Effector memory CD4-positive, alpha-beta T cell (primary cell): Measurements from ENCODE around the gene CRYBA1.
A peak's percentile ranks its signal among the peaks of the same experiment; 100 is the strongest.

Source experiments
- DNase-seq, 3 donors: peaks; one replicate each; pipeline ENCODE4 v3.0.0-alpha.2; 2020
- H3K27ac ChIP-seq: 2 replicates; pipeline ENCODE4 v1.7.0; 2013; ENCODE audit warnings: mild to moderate bottlenecking, low read length, moderate library complexity; ENCODE audit not compliant: insufficient read depth, poor library complexity, severe bottlenecking
- H3K27me3 ChIP-seq: replicated peaks from 2 replicates; pipeline ENCODE4 v1.7.0; 2013; ENCODE audit warnings: mild to moderate bottlenecking, low read length; ENCODE audit not compliant: insufficient read depth, control insufficient read depth, poor library complexity, severe bottlenecking
- H3K36me3 ChIP-seq: 2 replicates; pipeline ENCODE4 v1.7.0; 2013; ENCODE audit warnings: mild to moderate bottlenecking, low read length, moderate library complexity; ENCODE audit not compliant: control insufficient read depth, insufficient read depth
- H3K4me1 ChIP-seq: 2 replicates; pipeline ENCODE4 v1.7.0; 2013; ENCODE audit warnings: low read length, mild to moderate bottlenecking; ENCODE audit not compliant: control insufficient read depth, insufficient read depth, poor library complexity, severe bottlenecking
- H3K4me3 ChIP-seq: 2 replicates; pipeline ENCODE4 v1.7.0; 2013; ENCODE audit warnings: low read length, low read depth, mild to moderate bottlenecking; ENCODE audit not compliant: insufficient read depth, poor library complexity, severe bottlenecking
- H3K9me3 ChIP-seq: 2 replicates; pipeline ENCODE4 v1.7.0; 2013; ENCODE audit warnings: mild to moderate bottlenecking, low read length, moderate library complexity; ENCODE audit not compliant: control insufficient read depth

The CRYBA1 gene

DNA sequence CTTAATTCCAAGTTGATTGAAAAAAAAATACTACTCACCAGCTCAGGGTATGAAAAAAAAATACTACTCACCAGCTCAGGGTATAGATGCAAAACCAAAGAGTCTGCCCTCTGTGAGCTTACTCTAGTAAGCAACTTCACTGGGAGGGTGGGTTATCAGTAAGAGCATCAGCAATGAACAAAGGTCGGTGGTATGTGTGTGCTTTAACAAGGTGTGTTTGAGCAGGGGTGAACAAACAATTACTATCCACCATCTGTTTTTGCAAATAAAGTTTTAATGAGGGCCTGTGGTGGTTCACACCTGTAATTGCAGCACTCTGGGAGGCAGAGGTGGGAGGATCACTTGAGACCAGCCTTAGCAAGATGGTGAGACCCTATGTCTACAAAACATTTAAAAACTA, 27.3 kb downstream of the CRYBA1 start:
- no peak for DNase-seq
- H3K27me3 ChIP-seq: no peaks in the 10 kb centered on the region
- no peaks in the 10 kb centered on the region for H3K9me3 ChIP-seq
- H3K36me3 ChIP-seq: peaks cover 17% of the 10 kb centered on the region
- H3K4me1 ChIP-seq: peaks cover 5% of the 10 kb centered on the region
- no peak overlapping the region for H3K27ac ChIP-seq
- no peak overlapping the region for H3K4me3 ChIP-seq

DNA sequence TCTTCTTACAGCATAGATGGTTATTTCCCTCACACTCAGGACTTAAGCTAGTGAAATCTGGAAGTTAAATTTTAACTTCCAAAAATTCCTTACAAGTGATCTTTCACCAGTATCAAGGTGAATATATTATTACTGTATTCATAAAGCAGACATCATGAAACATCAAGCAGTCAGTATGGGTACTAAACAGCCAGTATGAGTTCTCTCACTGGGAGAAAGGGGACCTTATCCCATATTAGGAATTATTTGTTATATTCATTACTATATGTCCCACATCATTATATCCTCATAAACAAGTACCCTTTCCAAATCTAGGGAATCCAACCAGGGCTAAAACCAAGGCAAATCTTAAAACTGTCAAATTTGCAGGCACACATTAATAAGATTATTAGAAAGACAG, 32.0 kb downstream of the CRYBA1 start:
- no peak overlapping the region for H3K4me3 ChIP-seq
- no peaks in the 10 kb centered on the region for H3K27me3 ChIP-seq
- peaks cover 46% of the 10 kb centered on the region for H3K36me3 ChIP-seq
- H3K9me3 ChIP-seq: no peaks in the 10 kb centered on the region
- no peak for DNase-seq
- no peak overlapping the region for H3K27ac ChIP-seq
- peaks cover 12% of the 10 kb centered on the region for H3K4me1 ChIP-seq

- Histone ChIP-seq H3K4me1 (peaks cover 16% of the 10 kb centered on the region), H3K27me3 (no peaks in the 10 kb centered on the region), H3K27ac (no peak overlapping the region), H3K9me3 (no peaks in the 10 kb centered on the region), H3K36me3 (peaks cover 50% of the 10 kb centered on the region), H3K4me3 (no peak overlapping the region)
- DNase-seq: no peak
These were observed 32.9 kb downstream of the CRYBA1 start for GRCh38 chr17:29279397-29280070.

DNA sequence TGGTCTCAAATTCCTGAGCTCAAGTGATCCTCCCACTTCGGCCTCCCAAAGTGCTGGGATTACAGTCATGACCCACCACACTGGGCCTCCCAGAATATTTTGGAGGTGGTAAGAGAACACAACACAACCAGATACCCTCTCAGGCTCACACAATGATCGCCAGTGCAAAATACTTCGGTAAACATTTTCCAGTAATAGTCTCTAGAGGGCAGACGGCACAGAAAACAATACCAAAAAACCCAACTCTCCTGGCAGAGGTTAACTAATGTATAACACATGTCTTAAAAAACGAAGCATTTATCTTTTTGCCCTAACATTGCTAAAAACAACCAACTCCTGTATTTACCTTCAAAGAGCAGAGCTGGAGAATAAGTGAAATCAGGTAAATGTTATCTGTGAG, 36.8 kb downstream of the CRYBA1 start:
- no peak for DNase-seq
- Histone ChIP-seq H3K4me1 (peaks cover 11% of the 10 kb centered on the region), H3K27ac (no peak overlapping the region), H3K27me3 (no peaks in the 10 kb centered on the region), H3K36me3 (peaks cover 56% of the 10 kb centered on the region), H3K4me3 (no peak overlapping the region), H3K9me3 (no peaks in the 10 kb centered on the region)

DNA sequence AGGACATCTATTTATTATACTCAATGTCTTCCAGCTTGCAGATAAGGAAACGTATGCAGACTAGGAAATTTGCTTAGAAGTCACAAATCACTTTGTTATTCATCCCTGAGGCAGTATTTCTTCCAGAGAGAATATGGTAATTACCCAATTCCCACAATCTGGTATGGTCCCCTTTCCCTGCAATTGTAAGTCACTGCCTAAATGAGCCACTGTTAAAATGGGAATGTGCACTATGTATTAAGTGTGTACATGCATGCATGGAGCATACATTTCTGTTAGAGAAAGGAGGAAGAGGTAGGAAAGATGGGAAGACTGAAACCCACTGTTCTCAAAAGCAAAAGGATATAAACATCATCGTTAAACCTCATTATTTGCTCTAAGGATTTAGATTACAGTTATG, 37.3 kb downstream of the CRYBA1 start:
- Histone ChIP-seq H3K27me3 (no peaks in the 10 kb centered on the region), H3K9me3 (no peaks in the 10 kb centered on the region), H3K4me3 (no peak overlapping the region), H3K27ac (no peak overlapping the region), H3K4me1 (peaks cover 11% of the 10 kb centered on the region), H3K36me3 (peaks cover 51% of the 10 kb centered on the region)
- DNase-seq: no peak

GRCh38 chr17:29289852-29290251, 43.2 kb downstream of the CRYBA1 start:
- no peak overlapping the region for H3K27ac ChIP-seq
- H3K9me3 ChIP-seq: no peaks in the 10 kb centered on the region
- no peak for DNase-seq
- H3K4me1 ChIP-seq: peaks cover 21% of the 10 kb centered on the region
- H3K4me3 ChIP-seq: no peak overlapping the region
- H3K27me3 ChIP-seq: no peaks in the 10 kb centered on the region
- H3K36me3 ChIP-seq: peaks cover 24% of the 10 kb centered on the region

- no peaks in the 10 kb centered on the region for H3K27me3 ChIP-seq
- H3K4me1 ChIP-seq: peaks cover 21% of the 10 kb centered on the region
- peak overlapping the region; percentile 55 for H3K4me3 ChIP-seq
- no peak for DNase-seq
- H3K27ac ChIP-seq: peak overlapping the region; percentile 90
- H3K36me3 ChIP-seq: peaks cover 17% of the 10 kb centered on the region
- H3K9me3 ChIP-seq: no peaks in the 10 kb centered on the region
These were observed 44.6 kb downstream of the CRYBA1 start for GRCh38 chr17:29291163-29291752.

DNA sequence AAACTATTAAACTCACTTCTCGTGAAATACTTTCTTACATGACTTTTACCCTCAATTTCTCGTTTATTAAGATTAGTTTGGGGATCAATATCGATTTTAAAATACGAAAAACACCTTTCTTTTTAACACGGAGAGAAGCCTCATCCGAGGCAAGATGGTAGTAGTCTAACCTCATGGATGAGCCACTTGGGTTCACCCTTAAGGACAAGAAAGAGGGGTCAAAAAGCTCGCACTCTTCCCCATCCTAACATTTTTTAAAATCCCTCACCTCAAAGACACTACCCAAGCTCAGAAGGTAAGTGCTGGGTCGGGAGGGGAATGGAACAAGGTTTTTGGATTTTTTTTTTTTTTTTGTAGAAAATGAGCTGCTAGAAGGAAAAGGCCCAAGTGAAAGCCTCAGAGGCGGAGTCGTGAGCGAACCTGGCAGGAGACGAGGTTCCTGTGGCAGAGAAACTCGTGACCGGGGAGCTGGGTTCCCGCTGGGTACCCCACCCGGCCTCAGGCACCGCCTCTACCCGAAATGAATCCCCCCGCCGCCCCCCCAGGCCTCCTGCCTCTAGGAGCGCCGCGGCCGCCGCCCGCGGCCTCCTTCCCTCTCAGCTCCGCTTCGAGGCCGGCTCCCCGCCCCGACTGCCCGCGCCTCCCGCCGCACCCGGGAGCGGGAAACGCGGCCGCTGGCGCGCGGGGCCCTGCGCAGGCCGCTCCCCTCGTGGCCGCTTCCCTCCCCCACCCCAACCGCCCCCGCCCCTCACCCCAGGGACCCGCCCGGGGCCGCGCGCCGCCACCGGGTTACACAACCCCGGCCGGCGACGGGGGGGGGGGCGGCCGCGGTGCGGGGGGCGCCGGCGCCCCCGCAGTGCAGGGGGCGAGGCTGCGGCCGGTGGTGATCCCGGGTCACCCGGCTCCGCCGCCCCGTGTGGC, 45.7 kb downstream of the CRYBA1 start:
- Histone ChIP-seq H3K4me1 (peaks cover 21% of the 10 kb centered on the region), H3K4me3 (peak overlapping the region; percentile 94)
- peak; percentile 30 to 49 (median 46) for DNase-seq

DNA sequence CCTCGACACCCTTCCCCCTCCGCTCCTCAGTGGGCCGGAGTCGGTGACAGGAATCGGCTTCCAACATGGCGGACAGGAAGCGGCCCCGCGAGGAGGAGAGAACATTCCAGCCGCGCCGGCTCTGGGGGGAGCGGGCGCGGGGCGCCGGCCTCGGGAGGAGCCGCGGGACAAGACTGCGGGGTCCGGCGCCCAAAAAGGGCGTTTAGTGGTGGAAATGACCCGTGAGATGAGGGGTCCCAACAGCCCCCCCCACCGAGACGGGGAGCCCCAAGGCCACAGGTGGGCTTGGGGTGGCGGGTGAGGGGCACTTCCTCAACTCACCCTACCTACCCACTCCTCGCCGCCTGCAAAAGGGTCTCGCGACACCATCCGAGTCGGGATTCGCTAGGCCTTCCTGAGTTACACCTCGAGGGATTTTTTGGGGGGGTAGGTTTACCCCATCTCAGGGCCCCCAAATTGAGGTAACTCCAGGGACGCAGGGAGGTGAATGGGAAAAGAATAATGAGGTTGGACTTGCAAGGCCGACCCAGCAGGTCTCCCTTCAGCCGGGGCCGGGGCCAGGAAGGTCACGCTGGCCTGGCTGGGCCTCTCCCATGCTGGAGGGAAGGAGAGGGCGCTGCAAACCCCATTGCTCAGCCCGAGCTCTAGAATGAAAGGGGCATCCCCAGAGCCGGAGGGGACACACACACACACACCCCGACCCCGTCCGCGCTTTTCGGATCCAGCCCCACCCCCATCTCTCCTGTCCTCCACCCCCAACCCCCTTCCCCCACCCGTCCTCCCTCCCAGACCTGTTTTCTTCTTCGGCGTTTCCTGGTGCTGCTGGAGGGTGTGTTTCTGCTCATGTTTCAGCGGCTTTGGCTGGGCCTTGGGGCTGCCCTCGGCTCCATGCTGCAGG, 46.6 kb downstream of the CRYBA1 start:
- H3K27me3 ChIP-seq: no peaks in the 10 kb centered on the region
- peak; percentile 41 to 49 (median 41) for DNase-seq
- no peaks in the 10 kb centered on the region for H3K9me3 ChIP-seq
- H3K4me1 ChIP-seq: peaks cover 21% of the 10 kb centered on the region
- H3K27ac ChIP-seq: peak overlapping the region; percentile 90
- peak overlapping the region; percentile 94 for H3K4me3 ChIP-seq
- H3K36me3 ChIP-seq: peaks cover 7% of the 10 kb centered on the region

More for the DNA sequence above, 45.7 kb downstream of the CRYBA1 start:
- Histone ChIP-seq H3K27me3 (no peaks in the 10 kb centered on the region), H3K36me3 (peaks cover 7% of the 10 kb centered on the region), H3K27ac (peak overlapping the region; percentile 90), H3K9me3 (no peaks in the 10 kb centered on the region)
